HG03135 (cell line): ENCODE measurements around the gene SCN11A.

Experiments used
- ATAC-seq: cut with Tn5 transposase; IDR thresholded peaks from one replicate; pipeline ENCODE4 v1.9.1; 2021; ENCODE audit warnings: mild to moderate bottlenecking, moderate library complexity; ENCODE audit not compliant: unreplicated experiment

The SCN11A gene

DNA sequence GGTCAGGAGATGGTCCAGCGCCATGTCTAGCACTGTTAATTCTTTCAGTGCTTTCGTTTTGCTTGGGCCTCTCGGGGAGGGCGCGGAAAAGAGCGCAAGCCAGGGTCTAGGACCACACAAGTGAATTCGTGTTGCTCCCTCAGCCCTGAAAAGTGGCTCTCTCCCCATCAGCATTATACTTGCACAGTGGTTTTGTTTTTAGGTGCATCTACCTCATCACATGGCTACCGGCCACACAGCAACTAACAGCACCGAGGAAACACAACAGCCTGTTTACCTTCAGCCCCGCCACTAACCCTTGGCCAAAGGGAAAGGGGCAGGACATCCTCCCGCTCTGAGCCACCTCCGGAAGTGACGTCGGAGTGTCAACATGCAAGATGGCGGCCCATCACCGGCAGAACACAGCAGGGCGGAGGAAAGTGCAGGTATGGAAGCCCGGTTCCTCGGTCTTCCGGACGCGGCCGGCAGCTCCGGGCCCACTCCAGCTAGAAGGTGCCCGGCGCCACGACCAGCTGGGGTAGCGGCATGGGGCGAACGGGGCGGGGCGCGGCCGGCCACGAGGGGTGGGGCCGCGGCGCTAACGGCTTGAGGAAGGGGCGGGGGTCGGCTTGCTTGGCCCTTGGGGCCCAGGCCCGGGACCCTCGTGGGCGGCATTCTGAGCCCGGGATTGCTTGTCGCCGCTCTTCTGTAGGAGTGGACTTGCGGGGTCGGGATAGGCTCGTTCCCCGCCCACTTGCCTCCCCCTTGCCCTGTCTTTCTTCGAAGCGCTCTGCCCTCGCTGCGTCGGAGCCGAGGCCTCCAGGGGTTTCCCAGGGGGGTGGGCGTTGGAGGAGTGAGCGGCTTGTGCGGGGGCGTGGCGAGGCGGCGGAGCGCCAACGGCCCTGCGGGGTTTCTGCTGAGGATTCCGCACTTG is at the start of gene SCN11A, which contains the start of gene WDR48:
SCN11A (minus strand) TSS at position 296 of the 913 bp plus-strand sequence. CDS start 101,582 bp downstream, outside the sequence.
WDR48 (plus strand) TSS at position 368 of the 913 bp plus-strand sequence; CDS start at position 378, 10 bp downstream.
- ATAC-seq, result peak; percentile 98

DNA sequence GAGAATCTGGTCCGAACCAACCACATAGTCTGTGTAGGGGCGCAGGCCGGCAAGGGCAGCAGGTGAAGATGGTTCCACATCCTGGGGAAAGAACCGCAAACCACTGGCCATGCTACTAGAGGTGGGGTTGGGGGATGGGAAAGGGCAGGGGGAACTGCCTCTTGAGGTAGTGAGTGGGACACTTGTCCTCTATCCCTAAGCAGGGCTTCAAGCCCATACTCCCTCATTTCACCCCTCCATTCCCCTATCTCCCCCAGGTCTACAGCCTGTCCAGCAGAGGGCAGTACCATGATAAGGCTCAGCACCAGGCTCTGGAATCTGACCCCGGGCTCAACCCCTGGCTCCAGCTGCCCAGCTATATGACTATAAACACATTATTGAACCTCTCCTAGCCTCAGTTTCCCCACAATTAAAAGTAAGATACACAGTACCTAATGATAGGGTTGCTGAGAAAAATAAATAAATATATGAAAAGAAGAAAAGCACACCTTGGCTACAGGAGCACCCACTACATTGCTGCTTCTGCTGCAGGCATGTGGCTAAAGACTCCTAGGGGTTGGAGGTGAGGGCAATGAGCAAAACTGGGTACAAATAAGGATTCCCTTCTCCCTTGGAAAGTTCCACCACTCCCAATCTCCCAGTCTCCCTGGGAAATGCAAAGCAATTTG is 49.4 kb upstream of the SCN11A start:
- ATAC-seq, result no peak

DNA sequence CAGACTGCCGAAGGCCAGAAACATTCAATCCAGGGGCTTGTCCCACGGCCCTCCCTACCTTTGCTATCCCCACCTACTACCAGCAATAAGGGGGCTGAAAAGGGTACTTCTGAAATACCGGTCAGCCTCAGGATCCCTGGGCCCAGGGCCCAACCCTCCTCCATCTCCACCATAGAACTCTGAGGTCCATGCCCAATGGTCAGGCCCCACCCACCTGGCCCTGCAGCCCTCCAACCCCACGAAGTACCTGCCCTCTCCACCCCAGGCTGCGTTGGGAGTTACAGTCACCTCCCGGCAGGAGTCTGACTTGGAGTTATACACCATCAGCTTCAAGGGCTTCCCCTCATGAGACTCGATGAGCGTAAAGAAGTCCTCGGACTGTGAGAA is 48.7 kb upstream of the SCN11A start:
- ATAC-seq, result no peak

DNA sequence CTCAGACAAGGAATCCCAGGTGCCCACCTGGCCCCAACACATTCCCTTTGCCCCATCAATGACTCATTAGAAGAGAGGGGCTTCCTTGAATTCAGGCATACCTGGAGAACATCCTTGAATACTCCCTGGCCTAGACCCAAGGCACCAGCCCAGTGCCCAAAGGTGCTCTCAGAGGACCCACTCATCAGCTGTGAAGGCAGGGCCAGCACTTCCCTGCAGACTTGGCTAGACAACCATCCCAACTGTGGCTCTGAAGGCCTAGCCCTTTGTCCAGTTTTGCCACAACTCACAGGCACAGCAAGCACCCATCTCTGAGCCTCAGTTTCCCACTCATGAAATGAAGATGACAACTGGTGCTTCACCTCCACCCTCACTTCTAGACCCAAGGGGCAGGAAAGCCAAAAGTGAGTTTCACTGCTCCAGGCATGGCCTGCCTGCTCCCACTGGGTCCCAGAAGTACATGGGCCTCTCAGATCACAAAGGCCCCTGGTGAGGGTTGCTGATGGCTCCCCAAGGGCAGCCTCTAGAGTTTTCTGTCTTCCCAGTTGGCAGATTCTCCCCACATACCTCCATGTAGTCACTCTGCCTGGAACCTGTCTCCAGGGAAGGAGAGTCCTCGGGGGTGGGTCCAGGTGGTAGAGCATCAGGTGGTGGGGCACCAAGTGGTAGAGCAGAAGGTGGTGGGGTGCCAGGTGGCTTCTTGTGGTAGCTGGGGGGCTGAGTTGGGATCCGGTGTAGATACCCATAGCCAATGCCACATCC is 48.2 kb upstream of the SCN11A start:
- ATAC-seq, result no peak

DNA sequence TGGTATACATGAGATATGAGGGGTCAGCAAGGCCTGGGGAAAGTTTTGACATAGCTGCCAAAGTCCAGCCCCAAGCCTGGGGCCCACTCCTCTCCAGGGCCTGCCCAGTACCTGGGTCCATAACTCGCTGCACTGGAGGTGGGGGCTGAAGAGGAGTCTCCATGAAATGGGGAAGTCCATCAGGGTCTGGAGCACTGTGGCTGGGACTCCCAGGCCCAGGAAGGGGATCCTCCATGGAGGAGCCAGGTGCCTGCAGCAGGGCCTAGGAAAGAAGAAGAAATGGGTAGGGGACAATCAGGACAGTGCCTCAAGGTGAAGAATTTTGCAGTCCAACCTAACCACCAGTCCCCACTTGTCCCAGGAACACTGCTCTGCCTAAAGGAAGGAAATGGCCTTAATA is 47.5 kb upstream of the SCN11A start:
- no peak for ATAC-seq

DNA sequence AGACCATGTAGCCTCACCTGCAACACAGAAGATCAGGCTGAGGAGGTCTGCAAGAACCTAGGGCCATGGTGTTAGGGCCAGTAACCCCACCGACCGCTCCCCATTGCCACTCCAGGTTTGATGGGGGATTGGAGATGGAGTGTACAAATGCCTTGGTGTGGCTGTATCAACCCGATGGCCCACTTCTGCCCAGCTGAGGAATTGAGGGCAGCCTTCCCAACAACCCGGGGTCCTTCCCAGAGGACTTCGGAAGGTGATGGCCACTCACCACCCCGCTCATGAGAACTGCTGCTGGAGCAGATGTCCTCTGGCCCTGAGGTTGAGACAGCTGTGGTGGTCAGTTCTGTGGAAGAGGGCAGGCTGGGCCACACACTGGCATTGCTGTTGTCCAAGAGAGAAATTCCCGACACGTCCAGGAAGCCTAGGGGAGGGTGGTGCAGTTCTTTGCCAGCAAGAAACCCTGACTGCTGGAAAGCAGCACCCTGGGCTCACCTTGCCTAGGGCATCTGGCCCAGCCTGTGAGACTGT is 46.8 kb upstream of the SCN11A start:
- ATAC-seq, result no peak

DNA sequence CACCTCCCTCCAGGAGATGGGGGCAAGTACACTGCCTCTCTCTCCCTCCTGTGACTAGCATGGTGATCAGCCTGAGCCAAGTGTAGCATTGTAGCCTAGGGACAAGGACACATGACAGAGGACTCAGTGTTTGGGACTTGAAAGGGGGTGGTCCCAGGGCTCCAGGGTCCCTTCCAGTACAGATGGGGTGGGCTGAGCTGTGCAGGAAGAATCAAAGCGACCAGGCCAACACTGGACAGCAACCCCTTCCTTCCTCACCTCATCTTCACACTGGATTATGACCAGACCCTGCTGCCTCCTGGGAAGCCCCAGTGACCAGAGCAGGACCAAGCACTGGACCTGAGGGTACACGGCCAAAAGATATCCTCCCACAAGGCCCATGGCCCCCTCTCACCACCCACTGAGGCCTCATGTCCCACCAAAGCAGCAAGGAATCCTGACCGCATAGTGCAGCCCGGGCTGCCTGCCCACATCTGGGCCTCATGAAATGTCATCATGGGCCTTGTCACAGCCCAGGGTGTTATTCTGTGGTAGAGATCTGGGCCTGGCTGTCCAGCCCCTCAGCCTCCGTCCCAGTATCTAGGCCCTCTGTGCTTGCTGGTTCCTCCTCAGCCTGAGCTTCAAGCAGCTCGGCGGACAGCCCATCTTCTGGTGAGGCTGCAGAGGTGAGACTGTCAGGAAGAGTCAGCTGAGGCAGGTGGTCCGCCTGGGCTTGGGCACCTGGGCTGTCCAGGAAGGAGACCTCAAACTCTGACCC is 46.1 kb upstream of the SCN11A start:
- ATAC-seq, result no peak

DNA sequence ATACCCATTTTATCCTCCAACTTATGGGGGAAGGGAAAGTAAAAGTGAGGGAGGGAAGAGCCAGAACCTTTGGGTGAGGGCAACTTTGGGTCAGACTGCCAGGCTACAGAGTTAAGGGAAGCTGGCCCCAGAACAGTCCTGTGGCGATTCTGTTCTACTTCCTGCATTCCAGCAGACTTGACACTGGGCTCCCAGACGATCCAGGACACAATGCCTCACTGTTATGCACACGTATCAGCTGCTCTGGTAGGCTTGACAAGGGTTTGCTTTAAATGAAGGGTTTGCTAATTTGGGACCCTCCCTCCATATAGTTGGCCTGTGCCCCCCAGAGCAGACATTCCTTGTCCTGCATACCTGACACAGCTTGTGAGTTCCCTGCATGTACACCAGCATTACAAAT is 45.0 kb upstream of the SCN11A start:
- no peak for ATAC-seq

DNA sequence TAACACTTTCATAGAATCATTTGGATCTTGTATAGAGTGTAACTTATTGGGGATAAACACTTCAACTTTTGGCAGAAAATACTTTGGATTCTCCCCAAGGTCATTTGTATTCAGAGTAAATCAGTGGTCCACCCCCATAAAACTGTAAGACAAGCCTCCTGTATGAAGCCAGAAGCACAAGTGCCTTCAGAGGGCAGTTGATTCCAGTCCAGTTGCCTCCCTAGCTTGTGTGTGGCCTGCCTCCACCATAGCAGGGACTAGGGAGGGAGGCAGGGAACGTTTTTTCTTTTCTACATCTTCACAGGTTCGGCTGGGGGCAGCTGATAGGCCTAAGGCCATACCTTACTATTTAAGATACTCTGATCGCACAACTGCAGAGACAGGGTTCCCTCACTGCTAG is 44.0 kb upstream of the SCN11A start:
- no peak for ATAC-seq

DNA sequence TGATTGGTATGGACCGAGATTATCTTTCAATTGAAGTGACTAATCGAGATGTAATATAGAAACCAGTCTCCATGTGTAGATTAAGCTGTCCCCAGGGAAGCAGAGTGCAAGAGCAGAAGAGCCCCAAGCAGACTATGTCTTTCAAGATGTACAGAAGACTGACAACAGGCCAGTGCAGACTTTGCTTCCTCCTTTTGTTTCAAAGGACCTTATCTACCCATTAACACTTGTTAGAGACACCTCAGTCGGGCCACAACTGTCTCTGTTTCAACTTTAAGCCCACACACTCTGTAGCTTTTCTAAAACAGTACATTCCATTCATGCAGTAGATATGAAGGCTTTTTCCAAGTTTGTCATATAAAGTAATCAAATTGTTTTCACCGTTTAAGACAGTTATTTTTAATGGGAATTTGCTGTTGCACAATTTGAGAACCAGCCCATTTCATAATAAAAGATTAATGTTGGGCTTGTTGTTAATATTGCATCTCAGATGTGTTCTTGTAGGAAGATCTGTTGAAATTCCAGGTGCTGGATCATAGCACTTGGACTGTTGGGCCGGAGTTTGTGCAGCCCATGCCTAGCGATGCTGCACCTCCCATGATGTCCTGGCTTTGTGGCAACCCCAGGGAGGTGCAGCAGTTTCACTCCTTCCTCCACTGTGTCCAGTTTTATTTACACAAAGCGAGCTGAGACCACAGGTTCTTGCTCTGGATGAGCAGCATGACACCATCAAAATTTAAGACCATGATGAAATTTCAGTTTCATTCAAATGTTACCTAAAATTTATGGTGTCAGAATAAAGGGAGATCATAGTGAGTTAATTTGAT is 43.3 kb upstream of the SCN11A start:
- ATAC-seq, result no peak

DNA sequence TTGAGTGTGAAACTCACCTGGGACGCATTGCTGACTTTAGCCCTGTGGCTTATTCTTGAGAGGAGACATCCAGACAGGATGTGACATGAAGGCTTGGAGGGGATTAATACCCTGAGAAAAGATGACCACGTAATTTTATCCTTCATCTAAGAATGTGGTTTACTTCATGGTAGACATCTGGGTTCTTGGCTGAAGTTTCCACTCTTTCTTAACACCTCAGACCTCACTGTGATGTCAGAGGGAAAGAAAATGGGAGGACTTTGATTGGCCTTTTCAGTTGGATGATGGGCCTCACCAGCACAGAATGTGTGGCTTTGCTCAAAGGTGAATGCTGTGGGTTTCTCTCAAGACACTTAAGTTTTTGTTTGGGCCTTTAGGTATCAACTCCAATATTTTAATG is 39.2 kb upstream of the SCN11A start:
- ATAC-seq, result no peak

DNA sequence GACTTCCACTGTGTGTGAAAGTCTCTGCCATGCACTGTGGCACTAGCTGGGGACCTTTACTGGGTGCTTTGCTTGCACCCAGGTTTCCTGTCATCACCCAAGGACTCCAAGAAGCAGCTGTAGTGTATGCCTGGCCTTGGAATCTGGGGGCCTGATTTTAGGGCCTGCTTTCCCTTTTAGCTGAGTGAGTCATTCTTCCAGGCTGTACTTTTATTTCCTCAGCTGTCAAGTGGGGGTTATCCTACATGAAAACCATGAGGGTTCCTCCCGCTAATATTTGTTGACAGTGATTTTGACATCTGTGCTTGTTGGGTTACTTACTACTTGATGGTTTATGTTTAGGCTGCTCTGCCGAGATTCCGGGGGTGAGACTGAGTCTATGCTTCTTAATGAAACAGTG is 37.1 kb upstream of the SCN11A start:
- no peak for ATAC-seq

DNA sequence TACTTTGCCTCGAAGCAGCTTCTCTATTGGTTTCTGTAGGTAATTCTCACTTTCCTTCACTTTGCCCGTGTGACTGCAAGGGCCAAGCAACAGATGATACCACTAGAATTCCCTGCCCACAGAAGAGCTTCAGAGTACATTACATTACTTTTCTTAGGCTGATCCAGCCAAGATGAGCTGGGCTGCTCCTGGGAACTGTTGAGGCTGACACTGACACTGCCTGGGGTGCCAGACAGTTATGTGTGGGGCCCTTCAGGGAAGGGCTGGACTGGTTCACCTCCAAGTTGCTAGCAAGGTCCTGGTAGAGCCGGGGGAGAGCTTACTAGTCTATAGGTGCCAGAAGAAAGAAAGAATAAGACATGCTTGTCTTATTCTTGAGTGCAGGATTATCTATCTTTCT is 36.7 kb upstream of the SCN11A start:
- ATAC-seq, result no peak

DNA sequence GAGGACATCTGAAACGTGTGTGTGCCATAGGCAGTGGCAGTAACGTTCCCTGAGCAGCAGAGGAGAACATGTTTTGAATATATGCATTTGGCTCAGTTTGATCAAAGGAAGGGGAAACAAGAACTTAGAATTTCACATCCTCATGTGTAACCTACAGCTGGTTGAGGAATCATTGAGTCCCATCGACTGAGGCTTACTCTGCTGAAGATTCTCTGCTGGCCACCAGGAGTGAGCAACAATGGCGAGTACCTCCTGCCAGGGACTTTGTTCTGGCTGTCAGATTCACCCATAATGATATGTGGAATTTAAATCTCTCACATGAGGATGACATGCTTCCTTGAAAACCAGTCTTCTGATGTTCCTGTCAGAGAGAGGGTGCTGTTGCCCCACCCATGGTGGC is 34.4 kb upstream of the SCN11A start:
- ATAC-seq, result no peak

DNA sequence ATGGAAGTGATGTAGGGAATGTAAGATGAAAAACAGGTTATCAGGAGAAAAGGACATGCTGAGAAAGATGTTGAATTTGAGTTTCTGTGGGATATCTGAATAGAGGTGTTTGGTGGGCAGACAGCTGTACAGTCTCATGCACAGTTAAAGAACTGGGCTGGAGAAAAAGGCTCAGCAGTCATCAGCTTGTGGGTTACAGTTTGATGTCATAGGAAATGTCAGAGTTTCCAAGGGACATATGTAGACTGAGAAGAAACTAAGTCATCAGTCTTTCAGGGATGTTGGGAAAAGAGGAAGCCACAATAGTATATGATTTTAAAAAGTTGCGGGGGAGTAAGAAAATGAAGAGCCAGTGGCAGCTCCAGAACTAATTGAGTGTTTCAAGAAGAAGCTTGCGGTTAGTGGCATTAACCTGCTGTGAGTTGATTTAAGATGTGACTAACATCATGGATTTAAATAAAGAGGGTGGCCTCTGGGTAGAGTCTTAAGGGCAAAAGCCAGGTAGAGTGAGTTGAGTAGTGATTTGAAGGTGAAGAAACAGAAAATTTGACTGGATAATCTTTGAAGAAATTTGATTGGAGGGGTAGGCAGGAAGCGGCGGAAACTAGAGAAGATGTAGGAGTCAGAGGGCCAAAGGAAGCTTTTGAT is 31.0 kb upstream of the SCN11A start:
- no peak for ATAC-seq

DNA sequence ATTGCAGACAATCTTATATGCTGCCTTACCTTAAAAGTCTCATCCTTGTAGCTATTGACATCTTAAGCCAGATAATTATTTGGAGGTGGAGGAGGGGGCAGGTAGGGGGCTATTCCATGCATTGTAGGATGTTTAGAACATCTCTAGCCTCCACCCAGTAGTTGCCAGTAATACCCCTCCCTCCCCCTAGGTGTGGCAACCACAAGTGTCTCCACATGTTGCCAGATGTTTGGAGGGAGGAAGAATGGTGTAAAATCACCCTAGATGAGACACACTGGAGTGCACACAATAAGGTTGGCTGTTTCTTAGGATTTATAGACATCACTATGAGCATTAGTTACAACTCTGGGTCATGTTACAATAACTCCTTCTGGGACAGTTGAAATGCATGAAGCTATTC is 28.3 kb upstream of the SCN11A start:
- no peak for ATAC-seq

DNA sequence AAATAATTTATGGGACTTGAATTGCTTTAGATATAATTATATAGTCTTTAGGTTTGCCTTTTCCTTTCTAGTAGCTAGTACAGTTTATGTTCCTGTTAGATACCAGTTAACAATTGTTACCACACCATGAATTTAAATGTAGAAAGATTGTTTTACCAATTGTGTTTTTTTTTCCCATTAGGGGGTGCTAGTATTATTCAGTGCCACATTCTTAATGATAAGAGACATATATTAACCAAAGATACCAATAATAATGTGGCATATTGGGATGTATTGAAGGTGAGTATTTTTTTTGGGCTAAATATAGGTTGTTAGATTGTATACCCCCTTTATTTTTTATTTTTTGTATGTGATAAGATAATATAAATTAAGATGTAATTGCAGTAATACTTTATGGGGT is 27.8 kb upstream of the SCN11A start:
- no peak for ATAC-seq

DNA sequence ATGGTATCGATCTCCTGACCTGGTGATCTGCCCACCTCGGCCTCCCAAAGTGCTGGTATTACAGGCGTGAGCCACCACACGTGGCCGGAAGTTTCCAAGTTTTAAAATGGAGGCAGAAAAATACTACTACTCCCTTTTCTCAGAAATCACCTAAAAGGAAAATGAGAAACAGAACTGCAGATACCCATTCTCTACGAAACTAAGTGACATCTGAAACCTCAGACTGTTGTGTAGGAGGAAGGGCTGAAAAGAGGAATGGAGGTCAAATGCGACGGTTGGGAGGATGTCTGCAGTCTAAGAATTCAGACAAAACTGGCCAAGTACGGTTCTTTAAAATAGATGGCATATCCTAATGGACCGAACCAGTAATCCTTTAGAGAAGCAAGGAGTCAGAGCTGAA is 24.2 kb upstream of the SCN11A start:
- ATAC-seq, result no peak

DNA sequence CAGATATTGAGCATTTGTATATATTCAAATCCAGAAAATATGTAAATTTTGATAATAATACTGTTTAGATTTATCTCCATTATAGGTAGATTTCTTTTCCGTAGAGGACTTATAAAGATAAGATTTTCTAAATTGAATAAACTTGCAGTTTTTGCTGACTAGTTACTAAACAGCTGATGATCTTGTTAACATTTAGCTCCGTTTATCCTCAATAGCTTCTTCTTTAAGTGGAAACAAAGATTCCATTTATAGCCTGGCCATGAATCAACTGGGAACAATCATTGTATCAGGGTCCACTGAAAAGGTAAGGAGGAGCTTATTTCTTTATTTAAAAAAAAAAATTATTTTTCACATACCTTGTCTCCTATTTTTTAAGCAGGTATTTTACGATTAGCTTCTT is 16.8 kb upstream of the SCN11A start:
- ATAC-seq, result no peak
